NCI-H2227 treated with DMSO at 0.1 percent for 48 hours (cell line): ENCODE data around the gene OGFRL1.

Experiments
- DNase-seq: peaks from one replicate; lab custom pipeline; 2025; lab: John Stamatoyannopoulos, UW

Gene OGFRL1

DNA sequence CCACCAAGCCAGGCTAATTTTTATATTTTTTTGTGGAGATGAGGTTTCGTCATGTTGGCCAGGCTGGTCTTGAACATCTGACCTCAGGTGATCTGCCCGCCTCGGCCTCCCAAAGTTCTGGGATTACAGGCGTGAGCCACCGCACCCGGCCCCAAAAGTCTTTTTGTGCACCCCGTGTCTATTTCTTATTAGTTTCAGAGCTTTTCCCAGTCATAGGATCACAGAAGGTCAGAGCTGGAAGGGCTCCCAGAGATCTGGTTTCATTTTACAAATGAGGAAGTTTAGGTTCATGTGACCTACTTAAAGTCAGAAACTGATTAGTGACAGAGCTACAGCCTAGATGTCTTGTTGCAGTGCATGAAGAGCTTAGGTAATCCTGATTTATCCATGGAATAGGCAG is 1.6 kb upstream of the OGFRL1 start:
- no peak for DNase-seq

DNA sequence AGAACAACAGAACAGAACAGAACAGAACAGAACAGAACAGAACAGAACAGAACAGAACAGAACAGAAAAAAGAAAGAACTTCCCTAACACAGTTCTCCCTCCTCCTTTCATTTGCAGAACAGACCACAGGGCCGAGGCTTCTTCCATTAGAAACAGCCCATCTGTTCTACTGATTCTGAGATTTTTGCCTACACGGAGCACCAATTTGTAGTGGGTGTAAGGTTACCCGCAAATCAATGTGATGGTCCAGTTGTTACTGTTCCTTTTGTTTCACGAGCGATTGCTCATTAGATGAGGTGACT is 734 bp upstream of the OGFRL1 start:
- no peak for DNase-seq

- DNase-seq, result peak; percentile 19
Observed at GRCh38 chr6:71289039-71289801, 609 bp downstream of the OGFRL1 start.

GRCh38 chr6:71289802-71290175 is 1.2 kb downstream of the OGFRL1 start:
- no peak for DNase-seq

DNA sequence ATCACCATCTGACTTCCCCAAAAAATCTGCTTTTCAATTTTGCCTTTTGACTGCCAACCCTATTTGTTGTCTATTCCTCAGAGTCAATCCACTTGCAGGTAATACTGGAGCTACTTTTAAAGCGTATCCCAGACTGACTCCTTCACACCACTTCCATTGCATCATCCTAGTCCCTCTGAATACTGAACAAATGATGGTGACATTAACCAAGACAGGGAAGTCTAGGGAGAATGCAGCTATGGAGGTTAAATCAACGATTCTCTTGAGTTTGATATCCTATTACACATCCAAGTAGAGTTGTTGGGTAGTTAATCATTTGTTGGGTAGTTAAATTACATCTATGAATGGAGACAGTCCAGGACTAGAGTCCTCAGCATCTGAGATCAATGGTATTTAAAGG is 2.0 kb downstream of the OGFRL1 start:
- no peak for DNase-seq

- DNase-seq, result no peak
Observed at GRCh38 chr6:71292001-71292400, 3.4 kb downstream of the OGFRL1 start.

DNA sequence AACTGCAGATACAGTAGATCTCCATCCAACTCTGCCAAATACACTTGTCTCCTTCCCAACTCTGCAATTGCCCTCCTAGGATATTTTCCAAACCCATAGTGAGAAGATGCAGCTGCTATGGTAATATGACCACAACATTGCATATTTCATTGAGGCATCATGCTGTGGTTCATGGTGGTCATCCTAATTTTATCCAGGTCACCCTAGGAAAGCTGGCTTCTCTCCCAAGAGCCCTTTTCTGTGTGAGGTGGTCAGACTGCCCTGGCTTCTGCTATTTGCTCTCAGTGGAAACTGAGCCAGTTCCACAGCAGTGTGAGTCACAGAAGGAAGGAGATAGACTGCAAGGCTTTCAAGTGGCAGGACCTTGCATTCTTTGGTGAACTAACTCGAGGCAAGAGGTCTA is 5.5 kb downstream of the OGFRL1 start:
- DNase-seq, result no peak

DNA sequence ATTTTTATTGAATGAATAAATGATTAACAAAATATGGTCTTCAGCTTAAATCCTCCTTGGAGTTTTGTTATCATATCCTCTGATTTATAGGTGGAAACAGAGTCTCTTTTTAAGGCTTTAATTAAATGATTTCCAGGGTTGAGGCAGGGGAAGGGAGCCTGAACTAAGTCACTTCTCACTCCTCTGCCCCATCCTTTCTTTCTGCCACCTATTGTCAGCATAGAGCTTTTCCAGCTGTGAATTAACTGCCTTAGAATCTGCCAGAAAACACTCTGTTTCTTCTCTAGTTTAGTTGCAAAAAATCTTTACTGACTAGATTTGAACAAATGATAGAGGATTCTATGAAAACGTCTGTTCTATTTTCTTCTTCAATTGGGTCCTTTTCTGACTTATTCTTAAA is 9.8 kb downstream of the OGFRL1 start:
- DNase-seq, result no peak

DNA sequence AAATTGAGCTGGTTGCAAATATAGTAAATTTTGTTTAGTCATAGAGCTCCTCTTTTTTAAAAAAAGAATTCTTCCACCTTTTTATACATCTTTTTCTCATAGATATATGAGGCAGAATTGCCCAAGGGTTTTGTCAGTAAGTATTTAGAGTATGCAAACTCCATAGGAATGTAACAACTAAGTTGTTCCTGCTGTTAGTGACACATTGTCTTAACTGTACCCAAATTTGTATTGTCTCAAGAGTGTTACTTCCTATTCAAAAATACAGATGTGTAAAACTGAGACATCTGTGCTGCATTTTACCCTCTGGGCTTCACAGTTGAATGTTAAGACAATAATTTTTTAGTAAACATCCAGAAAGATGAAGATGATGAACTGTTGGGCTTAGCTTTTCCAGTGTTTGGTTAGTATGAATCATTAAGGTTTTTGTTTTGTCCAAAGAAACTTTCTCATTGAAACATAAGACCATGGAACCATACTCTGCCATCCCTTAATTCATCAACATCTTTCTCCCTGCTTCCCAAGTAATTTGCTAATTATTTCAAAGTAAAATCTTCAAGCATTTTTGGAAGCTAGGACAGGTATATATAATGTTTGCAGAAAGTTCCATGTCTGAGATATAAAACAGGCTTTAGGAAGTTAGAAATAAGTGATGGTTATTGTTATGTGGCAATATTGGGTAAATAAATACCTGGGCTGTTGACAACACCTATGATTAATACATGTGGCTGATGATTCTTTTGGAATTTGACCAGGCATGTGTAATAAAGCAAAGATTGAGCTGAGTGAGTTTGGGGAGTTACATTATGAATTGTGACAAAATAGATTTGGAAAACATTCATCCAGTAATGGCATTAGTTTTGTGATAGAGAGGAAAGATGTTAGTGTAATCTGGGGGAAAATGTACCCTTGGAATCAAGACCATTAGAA is 11.2 kb downstream of the OGFRL1 start:
- DNase-seq, result no peak

GRCh38 chr6:71300561-71301168 is 12.1 kb downstream of the OGFRL1 start:
- no peak for DNase-seq

- DNase-seq, result no peak
Observed at GRCh38 chr6:71301546-71301945, 12.9 kb downstream of the OGFRL1 start.

GRCh38 chr6:71309656-71310055 is 21.0 kb downstream of the OGFRL1 start:
- no peak for DNase-seq

DNA sequence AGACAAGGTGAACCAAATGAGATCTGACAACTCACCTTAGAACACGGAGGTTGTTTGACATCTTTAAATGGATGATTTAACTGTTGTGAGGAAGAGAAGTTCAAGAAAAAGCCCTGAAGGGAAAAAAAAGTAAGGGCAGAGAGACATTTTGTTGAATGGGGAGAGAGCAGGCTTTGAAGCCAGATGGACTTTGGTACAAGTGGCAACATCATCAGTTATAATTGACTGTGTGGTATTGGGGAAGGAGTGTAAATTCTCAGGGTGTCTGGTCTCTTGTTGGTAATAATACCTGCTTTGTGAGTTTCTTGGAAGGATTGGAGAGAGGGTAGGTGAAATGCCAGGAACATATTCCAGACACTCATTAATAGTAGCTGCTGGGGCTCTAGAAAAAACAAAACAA is 21.6 kb downstream of the OGFRL1 start:
- DNase-seq, result no peak

GRCh38 chr6:71312089-71312488 is 23.5 kb downstream of the OGFRL1 start:
- DNase-seq, result no peak

DNA sequence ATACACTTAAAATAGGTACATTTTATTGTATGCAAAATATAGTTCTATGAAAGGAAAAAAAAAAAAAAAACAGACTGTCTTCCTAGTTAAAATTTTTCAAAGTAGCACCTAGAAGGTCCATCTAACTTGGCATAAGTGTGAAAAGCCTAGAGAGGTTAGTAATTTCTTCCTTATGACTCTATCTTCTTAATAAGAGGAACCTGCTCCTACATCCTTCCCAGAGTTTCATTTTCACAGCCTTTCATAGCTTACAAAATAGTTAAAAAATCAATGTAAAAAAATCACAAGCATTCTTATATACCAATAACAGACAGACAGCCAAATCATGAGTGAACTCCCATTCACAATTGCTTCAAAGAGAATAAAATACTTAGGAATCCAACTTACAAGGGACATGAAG is 28.8 kb downstream of the OGFRL1 start:
- DNase-seq, result no peak

GRCh38 chr6:71320041-71320440 is 31.4 kb downstream of the OGFRL1 start:
- no peak for DNase-seq

DNA sequence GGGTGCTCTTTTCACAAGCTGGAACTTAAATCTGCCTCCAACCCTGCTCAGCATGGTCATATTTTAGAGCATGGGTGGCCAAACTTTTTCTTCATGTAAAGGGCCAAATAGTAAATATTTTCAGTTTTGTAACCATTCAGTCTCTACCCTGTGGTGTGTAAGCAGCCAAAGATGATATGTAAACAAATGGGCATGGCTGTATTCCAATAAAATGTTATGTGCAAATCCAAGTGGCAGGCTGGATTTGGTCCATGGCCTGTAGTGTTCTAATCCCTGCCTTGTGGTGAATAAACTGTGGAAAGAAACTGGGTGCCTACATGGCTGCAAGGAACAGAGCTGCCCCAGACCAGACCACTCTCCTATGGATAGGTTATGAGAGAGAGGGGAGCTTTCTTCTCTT is 32.7 kb downstream of the OGFRL1 start:
- no peak for DNase-seq

DNA sequence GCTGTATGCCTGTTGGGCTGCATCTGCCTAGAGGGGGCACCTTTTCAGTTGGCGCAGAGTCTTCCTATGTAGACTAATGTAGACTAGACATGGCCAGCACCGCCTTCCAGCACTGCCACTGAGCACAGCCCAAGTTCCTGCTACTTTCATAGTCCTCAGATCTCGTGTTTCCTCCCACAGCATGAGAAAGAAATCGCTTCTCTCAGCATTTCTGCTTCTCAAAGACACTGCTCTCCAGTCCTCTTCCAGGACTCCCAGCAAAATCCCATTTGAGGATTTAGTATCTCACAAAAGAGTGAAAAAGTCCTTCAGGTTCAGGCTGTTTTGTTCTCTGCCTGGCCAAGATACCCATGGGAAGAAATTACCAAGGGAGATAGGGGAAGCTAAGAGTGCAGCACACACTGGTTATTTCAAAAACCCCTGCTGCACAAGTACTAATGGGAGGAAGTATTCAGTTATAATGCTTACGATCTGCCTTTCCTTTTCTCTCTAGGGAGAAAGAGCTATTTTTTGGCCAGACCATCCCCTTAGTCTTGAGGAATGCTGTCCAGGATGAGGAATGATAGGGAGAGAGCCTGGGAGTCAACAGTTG is 35.7 kb downstream of the OGFRL1 start:
- DNase-seq, result no peak

- no peak for DNase-seq
Observed at GRCh38 chr6:71326611-71327010, 38.0 kb downstream of the OGFRL1 start.

DNA sequence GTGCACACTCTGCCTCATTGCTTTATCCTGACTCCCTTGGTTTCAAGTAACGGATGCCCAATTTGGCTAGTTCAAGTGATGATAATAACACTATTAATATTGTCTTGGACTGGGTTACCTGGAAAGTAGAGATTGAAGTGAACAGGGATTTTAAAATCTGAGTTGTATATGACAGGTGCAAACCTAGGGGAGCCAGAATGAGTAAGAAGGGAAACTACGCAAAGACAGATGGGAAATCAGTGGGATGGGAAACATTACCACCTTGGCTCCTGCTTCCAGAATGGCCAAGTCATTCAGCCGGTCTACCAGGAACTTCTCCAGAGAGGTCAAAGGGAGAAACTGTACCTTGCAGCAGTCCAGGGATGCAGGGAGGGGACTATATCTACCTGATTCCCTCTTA is 41.9 kb downstream of the OGFRL1 start:
- DNase-seq, result no peak

GRCh38 chr6:71332012-71332411 is 43.4 kb downstream of the OGFRL1 start:
- no peak for DNase-seq

- no peak for DNase-seq
Observed at GRCh38 chr6:71333050-71333449, 44.4 kb downstream of the OGFRL1 start.

DNA sequence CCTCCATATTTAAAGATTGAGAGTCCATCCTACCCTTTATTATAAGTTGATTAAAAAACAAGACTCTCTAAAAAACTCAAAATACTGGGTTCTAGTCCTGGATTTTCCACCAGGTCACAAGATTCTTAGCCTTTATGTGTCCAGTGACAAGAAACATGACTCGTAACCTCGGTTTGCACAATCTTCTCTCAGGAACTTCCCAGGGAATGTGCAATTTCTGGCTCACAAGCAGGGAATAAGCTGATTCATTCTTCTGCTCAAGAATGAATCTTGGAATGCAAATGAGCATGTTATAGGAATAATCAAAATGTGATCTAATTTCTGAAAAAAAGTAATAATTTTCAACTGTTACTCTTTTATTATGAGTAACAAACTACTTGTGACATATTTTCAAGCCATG is 45.1 kb downstream of the OGFRL1 start:
- DNase-seq, result no peak
